IPS-15b (cell line): Measurements from ENCODE around the gene YIF1A.
"Not testable (repeated sequence)": the region's sequence is repeated elsewhere in the genome, so short reads cannot be mapped to it uniquely, and the experiment has no call there.

Experiments used
- H3K27me3 ChIP-seq: one replicate; pipeline ENCODE4 v1.6.1; 2013; ENCODE audit warnings: low read length; ENCODE audit not compliant: control insufficient read depth, insufficient read depth
- H3K36me3 ChIP-seq: one replicate; pipeline ENCODE4 v1.6.1; 2013; ENCODE audit warnings: low read length; ENCODE audit not compliant: control insufficient read depth, insufficient read depth
- H3K4me1 ChIP-seq: one replicate; pipeline ENCODE4 v1.6.1; 2013; ENCODE audit warnings: mild to moderate bottlenecking, low read length; ENCODE audit not compliant: control insufficient read depth, insufficient read depth
- H3K4me3 ChIP-seq: one replicate; pipeline ENCODE4 v1.5.1; 2013; ENCODE audit warnings: low read depth, low read length
- H3K9ac ChIP-seq: one replicate; pipeline ENCODE4 v1.6.1; 2013; ENCODE audit warnings: low read depth, mild to moderate bottlenecking, low read length
- H3K9me3 ChIP-seq: one replicate; pipeline ENCODE4 v1.6.1; 2013; ENCODE audit warnings: mild to moderate bottlenecking, low read length; ENCODE audit not compliant: control insufficient read depth, insufficient read depth

Gene YIF1A

GRCh38 chr11:66279092-66279734 is 9.7 kb downstream of the YIF1A start:
- Histone ChIP-seq H3K4me1 (peaks cover 3% of the 10 kb centered on the region), H3K4me3 (peak overlapping the region; percentile 41), H3K27me3 (peaks cover 2% of the 10 kb centered on the region), H3K9me3 (no peaks in the 10 kb centered on the region), H3K9ac (no peak overlapping the region), H3K36me3 (peaks cover 13% of the 10 kb centered on the region)

GRCh38 chr11:66278363-66279091 is 10.4 kb downstream of the YIF1A start:
- Histone ChIP-seq H3K4me3 (peak overlapping the region; percentile 41), H3K36me3 (peaks cover 16% of the 10 kb centered on the region), H3K9me3 (no peaks in the 10 kb centered on the region), H3K4me1 (peaks cover 3% of the 10 kb centered on the region), H3K9ac (no peak overlapping the region), H3K27me3 (peaks cover 2% of the 10 kb centered on the region)

- peaks cover 24% of the 10 kb centered on the region for H3K36me3 ChIP-seq
- H3K9ac ChIP-seq: no peak within 1 kb of the TSS
These were observed 11.2 kb downstream of the YIF1A start, which contains the start of gene CNIH2 for GRCh38 chr11:66277471-66278362. Gene CNIH2 (plus strand): TSS chr11:66278175. CDS start chr11:66278457, 282 bp downstream.

GRCh38 chr11:66277064-66277463 is 11.9 kb downstream of the YIF1A start:
- not testable (repeated sequence) for H3K9me3 ChIP-seq, H3K27me3 ChIP-seq, H3K9ac ChIP-seq, H3K4me1 ChIP-seq
- Histone ChIP-seq H3K4me3 (peak overlapping the region; percentile 53), H3K36me3 (peaks cover 30% of the 10 kb centered on the region)

More at GRCh38 chr11:66277471-66278362, 11.2 kb downstream of the YIF1A start, which contains the start of gene CNIH2:
- H3K4me3 ChIP-seq: peak within 1 kb of the TSS; percentile 53
- H3K4me1 ChIP-seq: peaks cover 1% of the 10 kb centered on the region
- peaks cover 2% of the 10 kb centered on the region for H3K27me3 ChIP-seq
- no peaks in the 10 kb centered on the region for H3K9me3 ChIP-seq

- not testable (repeated sequence) for H3K9me3 ChIP-seq, H3K4me3 ChIP-seq, H3K4me1 ChIP-seq, H3K9ac ChIP-seq, H3K27me3 ChIP-seq
- peaks cover 33% of the 10 kb centered on the region for H3K36me3 ChIP-seq
These were observed 12.3 kb downstream of the YIF1A start for GRCh38 chr11:66276619-66277018.

- Histone ChIP-seq H3K4me3 (no peak overlapping the region), H3K9ac (no peak overlapping the region), H3K27me3 (peaks cover 2% of the 10 kb centered on the region), H3K36me3 (peaks cover 33% of the 10 kb centered on the region), H3K9me3 (no peaks in the 10 kb centered on the region), H3K4me1 (no peaks in the 10 kb centered on the region)
These were observed 12.8 kb downstream of the YIF1A start for GRCh38 chr11:66275984-66276612.

GRCh38 chr11:66275396-66275795 is 13.5 kb downstream of the YIF1A start:
- H3K27me3 ChIP-seq: no peaks in the 10 kb centered on the region
- no peaks in the 10 kb centered on the region for H3K4me1 ChIP-seq
- H3K36me3 ChIP-seq: peaks cover 33% of the 10 kb centered on the region
- H3K4me3 ChIP-seq: no peak overlapping the region
- no peaks in the 10 kb centered on the region for H3K9me3 ChIP-seq
- no peak overlapping the region for H3K9ac ChIP-seq

GRCh38 chr11:66274219-66274618 is 14.7 kb downstream of the YIF1A start:
- H3K9ac ChIP-seq: no peak overlapping the region
- no peaks in the 10 kb centered on the region for H3K4me1 ChIP-seq
- no peak overlapping the region for H3K4me3 ChIP-seq
- no peaks in the 10 kb centered on the region for H3K9me3 ChIP-seq
- H3K36me3 ChIP-seq: peaks cover 33% of the 10 kb centered on the region
- H3K27me3 ChIP-seq: no peaks in the 10 kb centered on the region

- H3K4me1 ChIP-seq: no peaks in the 10 kb centered on the region
- peaks cover 31% of the 10 kb centered on the region for H3K36me3 ChIP-seq
These were observed 16.3 kb downstream of the YIF1A start for GRCh38 chr11:66272596-66272995.

GRCh38 chr11:66271816-66272215 is 17.1 kb downstream of the YIF1A start:
- no peak overlapping the region for H3K4me3 ChIP-seq
- no peaks in the 10 kb centered on the region for H3K27me3 ChIP-seq
- H3K36me3 ChIP-seq: peaks cover 32% of the 10 kb centered on the region
- H3K9me3 ChIP-seq: no peaks in the 10 kb centered on the region
- no peaks in the 10 kb centered on the region for H3K4me1 ChIP-seq
- no peak overlapping the region for H3K9ac ChIP-seq

More at GRCh38 chr11:66272596-66272995, 16.3 kb downstream of the YIF1A start:
- Histone ChIP-seq H3K27me3 (no peaks in the 10 kb centered on the region), H3K9ac (no peak overlapping the region), H3K4me3 (no peak overlapping the region), H3K9me3 (no peaks in the 10 kb centered on the region)
